Amygdala (tissue), 56 donors: ENCODE data around the gene TRIM65.

Experiments
- DNase-seq, 56 donors: peaks; one replicate each; lab custom pipeline; 2025; lab: John Stamatoyannopoulos, UW

The TRIM65 gene

GRCh38 chr17:75896415-75897159, at the start of gene TRIM65:
Gene TRIM65, minus strand, starts transcription at chr17:75896951. Its CDS starts 14 bp downstream, at chr17:75896937.
- peak in 51 of 56 donors; percentile 31 to 87 (median 69) for DNase-seq

GRCh38 chr17:75945211-75945610, 48.5 kb upstream of the TRIM65 start:
- no peak for DNase-seq

- DNase-seq = no peak
These were observed 46.7 kb upstream of the TRIM65 start for GRCh38 chr17:75943491-75943890.

- DNase-seq = no peak
These were observed 45.7 kb upstream of the TRIM65 start for GRCh38 chr17:75942473-75942872.

- DNase-seq = no peak
These were observed 44.7 kb upstream of the TRIM65 start for GRCh38 chr17:75941442-75941819.

- DNase-seq = peak; percentile 66 to 98 (median 92)
These were observed 44.1 kb upstream of the TRIM65 start, which contains the start of gene FBF1 for GRCh38 chr17:75940727-75941441. Gene FBF1, minus strand, starts transcription at chr17:75941042. Its CDS starts 2,893 bp downstream, at chr17:75938149.

- no peak for DNase-seq
These were observed 40.9 kb upstream of the TRIM65 start for GRCh38 chr17:75937652-75938051.

GRCh38 chr17:75933808-75934207, 37.1 kb upstream of the TRIM65 start:
- DNase-seq = no peak

- no peak for DNase-seq
These were observed 36.1 kb upstream of the TRIM65 start for GRCh38 chr17:75932852-75933251.

GRCh38 chr17:75931062-75931461, 34.3 kb upstream of the TRIM65 start:
- no peak for DNase-seq

- no peak for DNase-seq
These were observed 30.7 kb upstream of the TRIM65 start for GRCh38 chr17:75927286-75927922.

GRCh38 chr17:75926456-75926855, 29.7 kb upstream of the TRIM65 start:
- DNase-seq = no peak

GRCh38 chr17:75925912-75926311, 29.2 kb upstream of the TRIM65 start:
- no peak for DNase-seq

GRCh38 chr17:75925103-75925502, 28.4 kb upstream of the TRIM65 start:
- no peak for DNase-seq

- no peak for DNase-seq
These were observed 26.5 kb upstream of the TRIM65 start for GRCh38 chr17:75922963-75923874.

GRCh38 chr17:75922173-75922961, 25.6 kb upstream of the TRIM65 start:
- DNase-seq = no peak

- no peak for DNase-seq
These were observed 24.8 kb upstream of the TRIM65 start for GRCh38 chr17:75921596-75921995.

GRCh38 chr17:75920045-75920560, 23.4 kb upstream of the TRIM65 start:
- DNase-seq = no peak

- DNase-seq = no peak
These were observed 22.9 kb upstream of the TRIM65 start for GRCh38 chr17:75919611-75920010.
